Measurements from ENCODE around the gene SAP25. TPM values are rescaled to one million over a fixed set of nuclear protein-coding genes. Genes with fewer than 3 reads are reported as not detected.

Gene SAP25
- total and polyA plus RNA-seq, 2 donors (not counting 1 experiment from before 2014, with no cell fraction given) = 51.7 to 71.9 TPM

- DNase-seq (no peak), ATAC-seq (ENCODE audit: low read depth) (no peak)
- Histone ChIP-seq H3K9ac (ENCODE audit: low read length) (no peak overlapping the region), H3K36me3 (replicated peaks in 1 of 2; ENCODE audit: control extremely low read depth in 1 of 2, control insufficient read depth in 1 of 2, extremely low read depth in 1 of 2, insufficient read depth in 2 of 2, low read length in 1 of 2) (peaks cover 0 to 3% of the 10 kb centered on the region in 2 experiments), H4K20me1 (ENCODE audit: control insufficient read depth, insufficient read depth, low read length, poor library complexity, severe bottlenecking) (no peaks in the 10 kb centered on the region), H3K27ac (ENCODE audit: low read length in 2 of 2) (no peak overlapping the region), H2AFZ (ENCODE audit: insufficient read depth, low read depth, low read length, poor library complexity, severe bottlenecking) (no peak overlapping the region), H3K4me1 (ENCODE audit: control insufficient read depth in 2 of 2, insufficient read depth in 2 of 2, low read length in 2 of 2) (peaks cover 13 to 19% of the 10 kb centered on the region in 2 donors), H3K4me2 (replicated peaks; ENCODE audit: low read depth, low read length, poor library complexity, severe bottlenecking) (peak overlapping the region; percentile 96), H3K4me3 (ENCODE audit: control extremely low read depth in 1 of 5, extremely low read depth in 1 of 5, insufficient read depth in 1 of 5, low read depth in 2 of 5, low read length in 4 of 5) (no peak overlapping the region), H3K27me3 (replicated peaks in 1 of 4; ENCODE audit: control extremely low read depth in 1 of 4, control insufficient read depth in 3 of 4, insufficient read depth in 4 of 4, low read length in 3 of 4) (no peaks in the 10 kb centered on the region), H3K9me3 (ENCODE audit: control extremely low read depth in 1 of 3, control insufficient read depth in 2 of 3, insufficient read depth in 1 of 3, low read length in 2 of 3) (no peaks in the 10 kb centered on the region), H3K79me2 (ENCODE audit: control insufficient read depth, insufficient read depth, low read length) (no peaks in the 10 kb centered on the region)
- TF ChIP-seq EZH2 (IDR thresholded peaks at IDR 0.05; ENCODE audit: borderline replicate concordance, insufficient read depth, low read depth, low read length, poor library complexity, severe bottlenecking) = no peak
- no peaks in the 10 kb centered on the region for H3K9me3 Mint-ChIP-seq (ENCODE audit: insufficient read depth)
- 88% methylated on average over 12 of the region's 13 CpGs for WGBS (ENCODE audit: insufficient coverage)
- CTCF ChIA-PET = interaction anchor here (0.7 to 3.2 kb wide), 10 partner anchors 11 to 177 kb away, joined by 3 to 26 read pairs (median 7); partner anchors contain the start of genes GIGYF1, POP7 and PPP1R35
- peak overlapping the region; percentile 78 for H3K4me3 Mint-ChIP-seq
- no peak overlapping the region for H3K27ac Mint-ChIP-seq
- H3K4me1 Mint-ChIP-seq = peaks cover 18% of the 10 kb centered on the region
- no peaks in the 10 kb centered on the region for H3K27me3 Mint-ChIP-seq
- intact Hi-C loops (cut with micrococcal nuclease) = loop anchor here (2.0 to 10.0 kb wide), 3 partner anchors 185 to 631 kb away; partner anchors contain the start of genes COPS6, FIS1, MEPCE and ZCWPW1
- POLR2A ChIA-PET = interaction anchor here (0.6 to 2.6 kb wide), 5 partner anchors 8 to 182 kb away, joined by 3 to 26 read pairs (median 5); partner anchors contain the start of genes FBXO24 and LRCH4
These were observed 39.9 kb upstream of the SAP25 start for GRCh38 chr7:100613412-100614175.

GRCh38 chr7:100612730-100613390 is 39.2 kb upstream of the SAP25 start:
- peak overlapping the region; percentile 90 for H2AFZ ChIP-seq (ENCODE audit: insufficient read depth, low read depth, low read length, poor library complexity, severe bottlenecking)
- intact Hi-C loops (cut with micrococcal nuclease) = loop anchor here (1.0 to 10.0 kb wide), 11 partner anchors 9 to 632 kb away; partner anchors contain the start of genes AGFG2, COPS6, FBXO24 and FIS1
- Mint-ChIP-seq H3K4me1 (peaks cover 18% of the 10 kb centered on the region), H3K4me3 (peak overlapping the region; percentile 93), H3K27me3 (no peaks in the 10 kb centered on the region), H3K27ac (no peak overlapping the region), H3K9me3 (ENCODE audit: insufficient read depth) (no peaks in the 10 kb centered on the region)
- peaks cover 0 to 3% of the 10 kb centered on the region in 2 experiments for H3K36me3 ChIP-seq (replicated peaks in 1 of 2; ENCODE audit: control extremely low read depth in 1 of 2, control insufficient read depth in 1 of 2, extremely low read depth in 1 of 2, insufficient read depth in 2 of 2, low read length in 1 of 2)
- H4K20me1 ChIP-seq (ENCODE audit: control insufficient read depth, insufficient read depth, low read length, poor library complexity, severe bottlenecking) = no peaks in the 10 kb centered on the region
- ChIA-PET POLR2A (interaction anchor here (0.6 to 2.6 kb wide), 11 partner anchors 8 to 184 kb away, joined by 3 to 26 read pairs (median 9); partner anchors contain the start of genes FBXO24, GNB2, LRCH4 and MEPCE), CTCF (interaction anchor here (0.6 to 3.2 kb wide), 17 partner anchors 9 to 512 kb away, joined by 3 to 26 read pairs (median 5); partner anchors contain the start of genes AP4M1, FBXO24, GIGYF1 and MCM7)
- H3K4me2 ChIP-seq (replicated peaks; ENCODE audit: low read depth, low read length, poor library complexity, severe bottlenecking) = peak overlapping the region; percentile 96
- DNase-seq = peak; percentile 56
- H3K9ac ChIP-seq (ENCODE audit: low read length) = peak overlapping the region; percentile 78
- WGBS (ENCODE audit: insufficient coverage) = 4% methylated on average over 22 of the region's 29 CpGs
- no peaks in the 10 kb centered on the region for H3K9me3 ChIP-seq (ENCODE audit: control extremely low read depth in 1 of 3, control insufficient read depth in 2 of 3, insufficient read depth in 1 of 3, low read length in 2 of 3)
- peak overlapping the region in 1 of 2 donors; percentile 82 for H3K27ac ChIP-seq (ENCODE audit: low read length in 2 of 2)
- no peaks in the 10 kb centered on the region for H3K27me3 ChIP-seq (replicated peaks in 1 of 4; ENCODE audit: control extremely low read depth in 1 of 4, control insufficient read depth in 3 of 4, insufficient read depth in 4 of 4, low read length in 3 of 4)
- H3K4me3 ChIP-seq (ENCODE audit: control extremely low read depth in 1 of 5, extremely low read depth in 1 of 5, insufficient read depth in 1 of 5, low read depth in 2 of 5, low read length in 4 of 5) = peak overlapping the region in 4 of 5 experiments; percentile 53 to 93 (median 77)
- ATAC-seq (ENCODE audit: low read depth) = no peak
- peaks cover 13 to 19% of the 10 kb centered on the region in 2 donors for H3K4me1 ChIP-seq (ENCODE audit: control insufficient read depth in 2 of 2, insufficient read depth in 2 of 2, low read length in 2 of 2)
- TF ChIP-seq EZH2 (IDR thresholded peaks at IDR 0.05; ENCODE audit: borderline replicate concordance, insufficient read depth, low read depth, low read length, poor library complexity, severe bottlenecking) = no peak
- TF ChIP-seq, protein P1, sequence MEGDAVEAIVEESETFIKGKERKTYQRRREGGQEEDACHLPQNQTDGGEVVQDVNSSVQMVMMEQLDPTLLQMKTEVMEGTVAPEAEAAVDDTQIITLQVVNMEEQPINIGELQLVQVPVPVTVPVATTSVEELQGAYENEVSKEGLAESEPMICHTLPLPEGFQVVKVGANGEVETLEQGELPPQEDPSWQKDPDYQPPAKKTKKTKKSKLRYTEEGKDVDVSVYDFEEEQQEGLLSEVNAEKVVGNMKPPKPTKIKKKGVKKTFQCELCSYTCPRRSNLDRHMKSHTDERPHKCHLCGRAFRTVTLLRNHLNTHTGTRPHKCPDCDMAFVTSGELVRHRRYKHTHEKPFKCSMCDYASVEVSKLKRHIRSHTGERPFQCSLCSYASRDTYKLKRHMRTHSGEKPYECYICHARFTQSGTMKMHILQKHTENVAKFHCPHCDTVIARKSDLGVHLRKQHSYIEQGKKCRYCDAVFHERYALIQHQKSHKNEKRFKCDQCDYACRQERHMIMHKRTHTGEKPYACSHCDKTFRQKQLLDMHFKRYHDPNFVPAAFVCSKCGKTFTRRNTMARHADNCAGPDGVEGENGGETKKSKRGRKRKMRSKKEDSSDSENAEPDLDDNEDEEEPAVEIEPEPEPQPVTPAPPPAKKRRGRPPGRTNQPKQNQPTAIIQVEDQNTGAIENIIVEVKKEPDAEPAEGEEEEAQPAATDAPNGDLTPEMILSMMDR (IDR thresholded peaks at IDR 0.05) = no peak
- no peaks in the 10 kb centered on the region for H3K79me2 ChIP-seq (ENCODE audit: control insufficient read depth, insufficient read depth, low read length)
